HepG2 (cell line): ENCODE measurements around the gene BOD1. TPM values are rescaled to one million over a fixed set of nuclear protein-coding genes. Genes with fewer than 3 reads are reported as not detected.

Experiments used
- ATAC-seq: fragments of 200-7000 bp; cut with Tn5 transposase; 3 replicates; pipeline ENCODE4 v1.9.1; 2020; ENCODE audit warnings: mild to moderate bottlenecking, moderate library complexity
- BruUV-seq: library from RNA; stranded (reverse); fragments of 400-500 nt; replicated peaks from 2 replicates; lab custom pipeline; 2021; lab: Mats Ljungman, UMichigan
- CTCF ChIA-PET: fragments of 300-600 bp; formaldehyde crosslinking; extraction: SDS; loops from one replicate; lab custom pipeline; 2021; ENCODE audit warnings: low total read pairs, inconsistent platforms, low intra/inter-chr PET ratio; lab: Yijun Ruan, JAX
- POLR2A ChIA-PET: fragments of 350-600 bp; sonication (Branson Sonifier 250); formaldehyde crosslinking; loops from one replicate; lab custom pipeline; 2020; ENCODE audit warnings: antibody characterized with exemption, inconsistent platforms; lab: Yijun Ruan, JAX
- DNase-seq: peaks from one replicate; pipeline ENCODE4 v3.0.0-alpha.2; 2015; ENCODE audit warnings: low spot score
- FAIRE-seq: peaks from 3 replicates; lab custom pipeline; 2011; peaks lifted over from hg19 to GRCh38; lab: Jason Lieb, UNC
- H2AFZ ChIP-seq: one replicate; pipeline ENCODE4 v1.6.1; 2011; ENCODE audit warnings: low read length, inconsistent platforms
- H3K27ac ChIP-seq: fragments of 300-600 bp; 3 replicates; pipeline ENCODE4 v1.8.0; 2011; ENCODE audit warnings: mixed run types, mild to moderate bottlenecking, mixed read lengths, low read length, inconsistent platforms; ENCODE audit not compliant: insufficient read depth; ENCODE audit errors: extremely low read length
- H3K27me3 ChIP-seq, 2 experiments: fragments of 200-600 bp in 1 of 2; 2 replicates in 1 of 2; 3 replicates in 1 of 2; pipeline versions ENCODE4 v1.6.0 to v1.8.0; 2011; ENCODE audit warnings: low read length in 2 of 2, mild to moderate bottlenecking in 2 of 2, moderate library complexity in 2 of 2, inconsistent platforms in 1 of 2; ENCODE audit not compliant: insufficient read depth in 2 of 2, control insufficient read depth in 1 of 2
- H3K36me3 ChIP-seq, 2 experiments: fragments of 200-600 bp in 1 of 2; replicated peaks in 1 of 2; 2 replicates in 1 of 2; 3 replicates in 1 of 2; pipeline versions ENCODE4 v1.5.1 to v1.8.0; 2011; ENCODE audit warnings: low read length in 2 of 2, inconsistent platforms in 1 of 2; ENCODE audit not compliant: insufficient read depth in 2 of 2, control insufficient read depth in 1 of 2
- H3K4me1 ChIP-seq: 2 replicates; pipeline ENCODE4 v1.5.1; 2012; ENCODE audit warnings: low read length, inconsistent platforms; ENCODE audit not compliant: insufficient read depth
- H3K4me2 ChIP-seq: 2 replicates; pipeline ENCODE4 v1.6.0; 2011; ENCODE audit warnings: low read depth, low read length, inconsistent platforms
- H3K4me3 ChIP-seq, 3 experiments: fragments of 200-600 bp in 1 of 3; sonication (generic), shearing (Covaris generic) in 1 of 3; replicated peaks in 1 of 3; 2 replicates each; pipeline ENCODE4 v1.5.1; 2011 to 2016; ENCODE audit warnings: low read length in 3 of 3, inconsistent platforms in 2 of 3, low read depth in 2 of 3, mild to moderate bottlenecking in 2 of 3, control low read depth in 1 of 3, mixed read lengths in 1 of 3; ENCODE audit not compliant: insufficient read depth in 1 of 3
- H3K79me2 ChIP-seq: one replicate; pipeline ENCODE4 v1.6.1; 2011; ENCODE audit warnings: low read length, inconsistent platforms; ENCODE audit not compliant: insufficient read depth
- H3K9ac ChIP-seq: 2 replicates; pipeline ENCODE4 v1.6.0; 2011; ENCODE audit warnings: mild to moderate bottlenecking, low read depth, low read length, inconsistent platforms; ENCODE audit not compliant: insufficient read depth
- H3K9me3 ChIP-seq: 2 replicates; pipeline ENCODE4 v1.5.1; 2012; ENCODE audit warnings: mild to moderate bottlenecking, low read length
- H4K20me1 ChIP-seq: 2 replicates; pipeline ENCODE4 v1.6.0; 2011; ENCODE audit warnings: inconsistent platforms, mild to moderate bottlenecking, low read length, moderate library complexity; ENCODE audit not compliant: insufficient read depth
- BCL3 ChIP-seq: sonication (generic); formaldehyde crosslinking; IDR thresholded peaks from 2 replicates; pipeline ENCODE4 v1.5.1; 2020; ENCODE audit warnings: mild to moderate bottlenecking, missing genetic modification reagents, moderate library complexity
- BHLHE40 ChIP-seq: IDR thresholded peaks from 2 replicates; pipeline ENCODE4 v1.6.1; 2011; ENCODE audit warnings: low read length, improper control_type of control experiment
- MYC ChIP-seq: sonication (generic); formaldehyde crosslinking; IDR thresholded peaks from 2 replicates; pipeline ENCODE4 v1.9.0; 2021; ENCODE audit warnings: missing genetic modification reagents, borderline replicate concordance
- SKI ChIP-seq: fragments of 450-650 bp; IDR thresholded peaks from one replicate; pipeline ENCODE4 v1.6.1; 2018; ENCODE audit warnings: mild to moderate bottlenecking; ENCODE audit not compliant: partially characterized antibody
- SMC3 ChIP-seq: IDR thresholded peaks from 2 replicates; pipeline ENCODE4 v1.6.1; 2011; ENCODE audit warnings: low read length, improper control_type of control experiment
- STAG1 ChIP-seq: sonication (generic); formaldehyde crosslinking; IDR thresholded peaks from 2 replicates; pipeline ENCODE4 v1.4.0; 2020; ENCODE audit warnings: missing genetic modification reagents
- XRCC5 ChIP-seq: fragments of 200-400 bp; formaldehyde crosslinking; optimal IDR thresholded peaks from 2 replicates; pipeline ENCODE3; 2017; ENCODE audit warnings: mild to moderate bottlenecking, low read length
- ZBTB33 ChIP-seq: sonication (generic); formaldehyde crosslinking; IDR thresholded peaks from 2 replicates; pipeline ENCODE4 v1.4.0; 2020; ENCODE audit warnings: missing genetic modification reagents
- ZFAT ChIP-seq: sonication (generic); formaldehyde crosslinking; conservative IDR thresholded peaks from 2 replicates; pipeline ENCODE4 v1.8.1; 2023; ENCODE audit warnings: missing genetic modification reagents, inconsistent platforms
- ZNF274 ChIP-seq: sonication (generic); formaldehyde crosslinking; IDR thresholded peaks from 2 replicates; pipeline ENCODE4 v1.5.1; 2020; ENCODE audit warnings: mild to moderate bottlenecking, missing genetic modification reagents
- WGBS: methylation state at CpG from one replicate; pipeline ENCODE4 v1.1.6; 2017; ENCODE audit warnings: low lambda C conversion rate; 5-methylcytosine and 5-hydroxymethylcytosine counted together
- in situ Hi-C: cut with HindIII; loops from 2 replicates; pipeline ENCODE4 v1.10.0; 2017; ENCODE audit warnings: low pct_unique_long_range_greater_than_20kb; ENCODE audit not compliant: extremely low pct_ligation_motif_present
- intact Hi-C: fragments of 100-400 bp; cut with micrococcal nuclease; formaldehyde crosslinking; loops from one replicate; pipeline ENCODE4 v1.10.0; 2022; ENCODE audit not compliant: unreplicated experiment
- polyA plus RNA-seq, 8 experiments: library from polyadenylated mRNA; depleted of rRNA in 3 of 8; stranded (reverse) in 7 of 8; unstranded in 1 of 8; fragments of >200 nt; fragmentation: Illumina TruSeq in 4 of 8; extraction: Trizol in 4 of 8; gene quantifications; 2 replicates each; pipeline versions ENCODE4 v1.2.1 to v1.2.3, GENCODE V29; 2011 to 2016; ENCODE audit warnings: low read depth in 4 of 8, missing spikeins in 1 of 8, mixed read lengths in 1 of 8; ENCODE audit not compliant: insufficient read depth in 1 of 8
- total RNA-seq, 5 experiments: library from RNA; depleted of rRNA; stranded (reverse); fragments of >200 nt; fragmentation: Illumina TruSeq; extraction: Trizol; gene quantifications; 2 replicates each; pipeline ENCODE4 v1.2.3, GENCODE V29; 2016; ENCODE audit warnings: low read depth in 1 of 5
- TF ChIP-seq, protein P1 (sequence below): sonication (generic); formaldehyde crosslinking; IDR thresholded peaks from 2 replicates; pipeline ENCODE4 v1.5.0; 2020; ENCODE audit warnings: mild to moderate bottlenecking, missing genetic modification reagents, moderate library complexity

Gene BOD1
- total and polyA plus RNA-seq, 2 of the 13 experiments (the other 11 are each of a cell fraction or from before 2014, with no cell fraction given) = 81.5 to 103 TPM

- TF ChIP-seq BCL3 (CRISPR knock-in tag) (no peak), ZNF274 (CRISPR knock-in tag) (no peak)
Observed at GRCh38 chr5:173582216-173583111, 34.0 kb downstream of the BOD1 start (continued).

- Histone ChIP-seq H3K4me1 (no peaks in the 10 kb centered on the region), H3K4me3 (no peak overlapping the region), H3K79me2 (no peaks in the 10 kb centered on the region), H3K9me3 (peaks cover 6% of the 10 kb centered on the region; the same call in 1 of the 2 replicates), H3K4me2 (no peak overlapping the region), H3K36me3 (no peaks in the 10 kb centered on the region), H2AFZ (no peak overlapping the region), H3K27me3 (no peaks in the 10 kb centered on the region; a peak in 1 of 5 replicates), H3K27ac (no peak overlapping the region), H3K9ac (no peak overlapping the region), H4K20me1 (no peaks in the 10 kb centered on the region)
- FAIRE-seq (no peak), ATAC-seq (peak; percentile 85), DNase-seq (peak; percentile 12)
- POLR2A ChIA-PET = no interaction called here
- TF ChIP-seq SMC3 (peak; percentile 27; the same call in 1 of the 2 replicates), XRCC5 (peak; percentile 47), ZBTB33 (CRISPR knock-in tag) (peak; percentile 93), STAG1 (peak; percentile 62), BHLHE40 (peak; percentile 82), MYC (CRISPR knock-in tag) (peak; percentile 24; the same call in 1 of the 2 replicates), SKI (no peak), ZFAT (CRISPR knock-in tag) (no peak)
- TF ChIP-seq, protein P1, sequence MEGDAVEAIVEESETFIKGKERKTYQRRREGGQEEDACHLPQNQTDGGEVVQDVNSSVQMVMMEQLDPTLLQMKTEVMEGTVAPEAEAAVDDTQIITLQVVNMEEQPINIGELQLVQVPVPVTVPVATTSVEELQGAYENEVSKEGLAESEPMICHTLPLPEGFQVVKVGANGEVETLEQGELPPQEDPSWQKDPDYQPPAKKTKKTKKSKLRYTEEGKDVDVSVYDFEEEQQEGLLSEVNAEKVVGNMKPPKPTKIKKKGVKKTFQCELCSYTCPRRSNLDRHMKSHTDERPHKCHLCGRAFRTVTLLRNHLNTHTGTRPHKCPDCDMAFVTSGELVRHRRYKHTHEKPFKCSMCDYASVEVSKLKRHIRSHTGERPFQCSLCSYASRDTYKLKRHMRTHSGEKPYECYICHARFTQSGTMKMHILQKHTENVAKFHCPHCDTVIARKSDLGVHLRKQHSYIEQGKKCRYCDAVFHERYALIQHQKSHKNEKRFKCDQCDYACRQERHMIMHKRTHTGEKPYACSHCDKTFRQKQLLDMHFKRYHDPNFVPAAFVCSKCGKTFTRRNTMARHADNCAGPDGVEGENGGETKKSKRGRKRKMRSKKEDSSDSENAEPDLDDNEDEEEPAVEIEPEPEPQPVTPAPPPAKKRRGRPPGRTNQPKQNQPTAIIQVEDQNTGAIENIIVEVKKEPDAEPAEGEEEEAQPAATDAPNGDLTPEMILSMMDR = peak; percentile 75
- CTCF ChIA-PET = no interaction called here
- in situ Hi-C loops (no loop called here), intact Hi-C loops (no loop called here)
- no TSS peak for BruUV-seq
- WGBS = 64% methylated on average over 12 of the region's 17 CpGs
Observed at GRCh38 chr5:173581408-173582215, 34.8 kb downstream of the BOD1 start.
